Measurements from ENCODE around the gene FZD8. TPM values are rescaled to one million over a fixed set of nuclear protein-coding genes. Genes with fewer than 3 reads are reported as not detected.
A peak's percentile ranks its signal among the peaks of the same experiment; 100 is the strongest.

Gene FZD8
- total RNA-seq (2012; rRNA removed): 3.6 and 4.4 TPM in 2 replicates
- 3.9 and 4.8 TPM in 2 replicates for polyA plus RNA-seq (2012; rRNA removed)
- 2.1 and 4.9 TPM in 2 replicates for polyA plus RNA-seq (2012; cell fraction: cytosol; rRNA removed)
- polyA plus RNA-seq (2012; cell fraction: nucleus; rRNA removed; ENCODE audit: low replicate concordance): 5.1 and 9.6 TPM in 2 replicates
- percentile 56 among the genes with signal in this experiment for Bru-seq, nascent RNA
- BruChase-seq, experiment 1, labeled RNA remaining after a 6-hour chase: percentile 33 among the genes with signal in this experiment
- percentile 64 among the genes with signal in this experiment for BruChase-seq, experiment 2, labeled RNA remaining after a 2-hour chase
- long read RNA-seq, full-length matches to known transcripts: 2 of 2 reads
- long read RNA-seq, partial matches to known transcripts: 0 of 2 reads
- long read RNA-seq, other reads (novel, unspliced or antisense): 0 of 2 reads

- peak; percentile 90 for DNase-seq
- Histone ChIP-seq H4K5ac (ENCODE audit: low read depth, low read length) (no peak within 1 kb of the TSS), H2BK15ac (ENCODE audit: low read depth, low read length) (no peak within 1 kb of the TSS), H3K4me2 (ENCODE audit: low read depth, low read length) (peak within 1 kb of the TSS; percentile 100), H4K20me1 (ENCODE audit: insufficient read depth, low read length) (peaks cover 8% of the 10 kb centered on the region; the same call in 1 of the 2 replicates), H3K27ac (ENCODE audit: insufficient read depth, low read length) (peak within 1 kb of the TSS; percentile 56; the same call in 1 of the 2 replicates), H3K27me3 (ENCODE audit: control insufficient read depth, insufficient read depth, low read length) (0 out of 2 replicates have a peak, but pooled peaks cover 2% of the 10 kb centered on the region), H3K79me1 (ENCODE audit: low read depth in 1 of 2, low read length in 2 of 2) (peaks cover 12 to 21% of the 10 kb centered on the region in 2 experiments), H3K9ac (ENCODE audit: low read depth, low read length) (peak within 1 kb of the TSS; percentile 46; the same call in 1 of the 2 replicates), H3K4me1 (ENCODE audit: control insufficient read depth, insufficient read depth, low read length) (peaks cover 7% of the 10 kb centered on the region), H3K23ac (ENCODE audit: low read depth, low read length) (peak within 1 kb of the TSS; percentile 79; the same call in 1 of the 2 replicates), H3K4me3 (ENCODE audit: insufficient read depth, low read depth, low read length) (peak within 1 kb of the TSS; percentile 62), H2BK5ac (ENCODE audit: low read depth, low read length, poor library complexity, severe bottlenecking) (peak within 1 kb of the TSS; percentile 54), H2BK20ac (ENCODE audit: low read depth, low read length) (no peak within 1 kb of the TSS), H4K91ac (ENCODE audit: insufficient read depth, low read depth, low read length) (no peak within 1 kb of the TSS; the same call in 1 of the 2 replicates), H2BK120ac (ENCODE audit: low read depth, low read length) (no peak within 1 kb of the TSS), H3K9me3 (ENCODE audit: control insufficient read depth, insufficient read depth, low read length) (no peaks in the 10 kb centered on the region), H3K36me3 (ENCODE audit: control insufficient read depth, insufficient read depth, low read length) (no peaks in the 10 kb centered on the region), H3K56ac (ENCODE audit: extremely low read depth, insufficient read depth, low read length) (no peak within 1 kb of the TSS), H2AK5ac (ENCODE audit: low read depth, low read length) (no peak within 1 kb of the TSS), H3K18ac (ENCODE audit: low read depth, low read length) (no peak within 1 kb of the TSS), H2AK9ac (replicated peaks; ENCODE audit: low read depth, low read length, poor library complexity) (peak within 1 kb of the TSS; percentile 39), H3K14ac (replicated peaks; ENCODE audit: low read depth, low read length) (0 out of 2 replicates have a peak within 1 kb of the TSS, but pooled peaks have one; percentile 37), H3K9me1 (ENCODE audit: insufficient read depth, low read length) (no peaks in the 10 kb centered on the region), H3K4ac (ENCODE audit: low read depth, low read length) (no peak within 1 kb of the TSS; the same call in 1 of the 2 replicates), H4K8ac (ENCODE audit: low read depth in 2 of 2, low read length in 2 of 2) (no peak within 1 kb of the TSS), H2AFZ (replicated peaks; ENCODE audit: low read length, poor library complexity) (peak within 1 kb of the TSS; percentile 98)
- in situ Hi-C loops (cut with MboI; ENCODE audit: low sequenced_read_pairs) (loop anchor here (10.0 kb wide), 1 partner anchor 273 kb away; no protein-coding TSS in a partner anchor), intact Hi-C loops (cut with micrococcal nuclease) (loop anchor here (1.0 to 10.0 kb wide), 6 partner anchors 275 to 1137 kb away; no protein-coding TSS in a partner anchor), dilution Hi-C loops (cut with HindIII; ENCODE audit: low sequenced_read_pairs, unreplicated experiment) (no loop called here)
- POLR2A ChIA-PET (ENCODE audit: unreplicated experiment): no interaction called here
- peak; percentile 83 for ATAC-seq (ENCODE audit: low read depth)
- WGBS, 2 experiments (ENCODE audit: extremely low coverage in 2 of 2, insufficient read length in 1 of 2): 0% methylated on average over 28 of the region's 80 CpGs; no CpG with 5 or more reads in 1 of the 2 experiments
- BruUV-seq (replicated peaks): no TSS peak
- CTCF ChIA-PET: no interaction called here
- TF ChIP-seq RCOR1 (IDR thresholded peaks at IDR 0.05; ENCODE audit: insufficient replicate concordance, low read length) (no peak), BHLHE40 (IDR thresholded peaks at IDR 0.05; ENCODE audit: low read depth, low read length) (peak; percentile 14; the same call in 1 of the 2 replicates), ELK1 (IDR thresholded peaks at IDR 0.05; ENCODE audit: borderline replicate concordance, low read depth, low read length) (no peak), CEBPB (IDR thresholded peaks at IDR 0.05; ENCODE audit: low read depth, low read length) (no peak), FOS (IDR thresholded peaks at IDR 0.05; ENCODE audit: low read depth, low read length) (no peak), RFX5 (IDR thresholded peaks at IDR 0.05; ENCODE audit: low read depth, low read length) (no peak), CHD1 (IDR thresholded peaks at IDR 0.05; ENCODE audit: low read depth, low read length) (no peak), RAD21 (IDR thresholded peaks at IDR 0.05; ENCODE audit: low read length) (0 out of 2 replicates have a peak, but pooled peaks have one; percentile 10), POLR2A (IDR thresholded peaks at IDR 0.05; ENCODE audit: low read depth, low read length) (peak; percentile 99), MXI1 (IDR thresholded peaks at IDR 0.05; ENCODE audit: borderline replicate concordance, low read depth, low read length) (0 out of 2 replicates have a peak, but pooled peaks have one; percentile 44), USF2 (IDR thresholded peaks at IDR 0.05; ENCODE audit: low read depth, low read length) (no peak; the same call in 1 of the 2 replicates), MAZ (IDR thresholded peaks at IDR 0.05; ENCODE audit: borderline replicate concordance, low read depth, low read length) (0 out of 2 replicates have a peak, but pooled peaks have one; percentile 7), SMC3 (IDR thresholded peaks at IDR 0.05; ENCODE audit: low read depth, low read length) (no peak), MAFK (IDR thresholded peaks at IDR 0.05; ENCODE audit: low read depth, low read length) (no peak)
Measured at GRCh38 chr10:35642035-35642792, at the start of gene FZD8. Gene FZD8, minus strand, starts transcription at chr10:35642296. Its CDS starts 867 bp downstream, at chr10:35641429.
